ENCODE data around the gene FAM180B. TPM values are rescaled to one million over a fixed set of nuclear protein-coding genes. Genes with fewer than 3 reads are reported as not detected.
"Not testable (repeated sequence)": the region's sequence is repeated elsewhere in the genome, so short reads cannot be mapped to it uniquely, and the experiment has no call there.

Gene FAM180B
- total RNA-seq, 1 donor: not detected

- no peak for TF ChIP-seq CTCF (IDR thresholded peaks at IDR 0.05; ENCODE audit: insufficient read depth, low read depth, low read length)
- H3K4me3 ChIP-seq (ENCODE audit: low read depth, low read length): no peak overlapping the region
- DNase-seq (ENCODE audit: low read depth): peak; percentile 23
Measured at GRCh38 chr11:47560426-47560825, 26.1 kb upstream of the FAM180B start.

GRCh38 chr11:47562393-47562792 lies 24.1 kb upstream of the FAM180B start:
- not testable (repeated sequence) for H3K4me3 ChIP-seq (ENCODE audit: low read depth, low read length); DNase-seq (ENCODE audit: low read depth)

GRCh38 chr11:47564366-47564765 lies 22.1 kb upstream of the FAM180B start:
- not testable (repeated sequence) for H3K4me3 ChIP-seq (ENCODE audit: low read depth, low read length); DNase-seq (ENCODE audit: low read depth)

- DNase-seq (ENCODE audit: low read depth): no peak
- no peak for TF ChIP-seq CTCF (IDR thresholded peaks at IDR 0.05; ENCODE audit: insufficient read depth, low read depth, low read length)
- peak overlapping the region; percentile 87 for H3K4me3 ChIP-seq (ENCODE audit: low read depth, low read length)
Measured at GRCh38 chr11:47564933-47565339, 21.5 kb upstream of the FAM180B start.

GRCh38 chr11:47565340-47566148 lies 20.9 kb upstream of the FAM180B start, which contains the start of gene PTPMT1:
PTPMT1 (plus strand) TSS chr11:47565599; CDS start chr11:47565623, 24 bp downstream.
- H3K4me3 ChIP-seq (ENCODE audit: low read depth, low read length): peak within 1 kb of the TSS; percentile 87
- TF ChIP-seq CTCF (IDR thresholded peaks at IDR 0.05; ENCODE audit: insufficient read depth, low read depth, low read length): no peak
- DNase-seq (ENCODE audit: low read depth): peak; percentile 72

- DNase-seq (ENCODE audit: low read depth): no peak
- H3K4me3 ChIP-seq (ENCODE audit: low read depth, low read length): peak overlapping the region; percentile 87
- no peak for TF ChIP-seq CTCF (IDR thresholded peaks at IDR 0.05; ENCODE audit: insufficient read depth, low read depth, low read length)
Measured at GRCh38 chr11:47566149-47566698, 20.3 kb upstream of the FAM180B start.

GRCh38 chr11:47569646-47570045 lies 16.8 kb upstream of the FAM180B start:
- no peak overlapping the region for H3K4me3 ChIP-seq (ENCODE audit: low read depth, low read length)
- no peak for TF ChIP-seq CTCF (IDR thresholded peaks at IDR 0.05; ENCODE audit: insufficient read depth, low read depth, low read length)
- DNase-seq (ENCODE audit: low read depth): no peak

All from fibroblast of villous mesenchyme (primary cell).